22Rv1 (cell line): ENCODE measurements around the gene SYT8.

Experiments
- H3K27ac ChIP-seq: fragments of 450-650 bp; 2 replicates; pipeline ENCODE4 v1.5.1; 2017
- ZFX ChIP-seq: fragments of 450-650 bp; IDR thresholded peaks from 2 replicates; pipeline ENCODE4 v1.6.1; 2017; ENCODE audit warnings: antibody characterized with exemption, borderline replicate concordance
- TF ChIP-seq, protein P1 (sequence below): fragments of 450-650 bp; IDR thresholded peaks from 2 replicates; pipeline ENCODE4 v1.5.1; 2017; ENCODE audit warnings: mild to moderate bottlenecking

The SYT8 gene

GRCh38 chr11:1820463-1821325 is 14.1 kb upstream of the SYT8 start:
- TF ChIP-seq ZFX: no peak
- TF ChIP-seq, protein P1, sequence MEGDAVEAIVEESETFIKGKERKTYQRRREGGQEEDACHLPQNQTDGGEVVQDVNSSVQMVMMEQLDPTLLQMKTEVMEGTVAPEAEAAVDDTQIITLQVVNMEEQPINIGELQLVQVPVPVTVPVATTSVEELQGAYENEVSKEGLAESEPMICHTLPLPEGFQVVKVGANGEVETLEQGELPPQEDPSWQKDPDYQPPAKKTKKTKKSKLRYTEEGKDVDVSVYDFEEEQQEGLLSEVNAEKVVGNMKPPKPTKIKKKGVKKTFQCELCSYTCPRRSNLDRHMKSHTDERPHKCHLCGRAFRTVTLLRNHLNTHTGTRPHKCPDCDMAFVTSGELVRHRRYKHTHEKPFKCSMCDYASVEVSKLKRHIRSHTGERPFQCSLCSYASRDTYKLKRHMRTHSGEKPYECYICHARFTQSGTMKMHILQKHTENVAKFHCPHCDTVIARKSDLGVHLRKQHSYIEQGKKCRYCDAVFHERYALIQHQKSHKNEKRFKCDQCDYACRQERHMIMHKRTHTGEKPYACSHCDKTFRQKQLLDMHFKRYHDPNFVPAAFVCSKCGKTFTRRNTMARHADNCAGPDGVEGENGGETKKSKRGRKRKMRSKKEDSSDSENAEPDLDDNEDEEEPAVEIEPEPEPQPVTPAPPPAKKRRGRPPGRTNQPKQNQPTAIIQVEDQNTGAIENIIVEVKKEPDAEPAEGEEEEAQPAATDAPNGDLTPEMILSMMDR: no peak
- H3K27ac ChIP-seq: no peak overlapping the region

DNA sequence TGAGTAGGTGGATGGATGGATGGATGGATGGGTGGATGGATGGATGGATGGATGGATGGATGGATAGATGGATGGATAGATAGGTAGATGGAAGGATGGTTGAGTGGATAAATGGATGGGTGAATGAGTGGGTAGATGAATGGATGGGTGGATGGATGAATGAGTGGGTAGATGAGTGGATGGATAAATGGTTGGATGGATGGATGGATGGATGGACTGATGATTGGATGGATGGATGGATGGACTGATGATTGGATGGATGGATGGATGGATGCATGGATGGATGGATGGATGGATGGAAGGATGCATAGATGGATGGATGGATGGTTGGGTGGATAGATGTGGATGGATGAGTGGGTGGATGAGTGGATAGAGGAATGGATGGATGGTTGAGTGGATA is 13.2 kb upstream of the SYT8 start:
- TF ChIP-seq, protein P1: no peak
- no peak for TF ChIP-seq ZFX
- no peak overlapping the region for H3K27ac ChIP-seq

DNA sequence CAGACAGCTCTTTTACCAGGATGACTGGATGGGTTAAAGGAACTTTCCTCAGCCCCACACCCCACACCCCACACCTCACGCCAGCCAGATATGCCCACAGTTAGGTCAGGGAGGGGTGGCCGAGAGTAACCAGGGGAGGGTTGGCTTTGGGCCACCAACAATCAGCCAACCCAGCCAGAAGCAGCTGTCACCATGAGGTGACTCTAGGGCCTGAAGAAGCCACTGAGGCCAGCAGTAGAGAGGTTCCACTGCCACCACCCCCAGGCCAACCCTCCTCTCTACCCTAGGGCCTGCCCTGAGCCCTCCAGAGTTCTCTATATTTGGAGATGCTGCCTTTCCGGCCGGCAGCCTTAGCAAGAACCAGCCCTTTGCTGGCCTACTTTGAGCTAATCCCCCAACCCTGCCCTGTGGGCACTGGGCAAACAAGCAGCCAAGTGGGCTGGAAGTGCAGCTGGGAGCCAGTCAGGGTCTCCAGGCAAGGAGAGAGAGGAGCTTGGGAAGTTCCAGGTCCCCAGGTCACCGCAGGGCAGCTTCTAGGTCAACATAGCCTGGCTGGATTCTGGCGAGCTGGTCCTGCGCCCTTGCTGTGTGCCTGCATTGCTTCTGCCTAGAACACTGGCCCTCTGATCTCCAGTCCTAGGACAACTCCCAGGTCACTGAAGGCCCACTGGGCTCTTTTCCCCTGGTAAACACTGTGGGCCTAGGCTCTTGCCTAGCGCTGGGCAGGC is 12.0 kb upstream of the SYT8 start:
- TF ChIP-seq, protein P1: no peak
- TF ChIP-seq ZFX: no peak
- H3K27ac ChIP-seq: no peak overlapping the region

- no peak for TF ChIP-seq ZFX
- TF ChIP-seq, protein P1: no peak
- no peak overlapping the region for H3K27ac ChIP-seq
These were observed 11.2 kb upstream of the SYT8 start for GRCh38 chr11:1823376-1824220.

GRCh38 chr11:1824221-1825038 is 10.4 kb upstream of the SYT8 start:
- TF ChIP-seq, protein P1: no peak
- no peak for TF ChIP-seq ZFX
- no peak overlapping the region for H3K27ac ChIP-seq

- no peak overlapping the region for H3K27ac ChIP-seq
- no peak for TF ChIP-seq ZFX
- TF ChIP-seq, protein P1: peak; percentile 78
These were observed 9.6 kb upstream of the SYT8 start for GRCh38 chr11:1825039-1825740.
